HCT116 (cell line): Measurements from ENCODE around the gene SYTL2.

ENCODE experiments used
- POLR2A ChIP-seq: IDR thresholded peaks from 2 replicates; pipeline ENCODE4 v1.7.0; 2011; ENCODE audit warnings: borderline replicate concordance; ENCODE audit not compliant: insufficient read depth, insufficient read length; ENCODE audit errors: extremely low read depth
- POLR2AphosphoS5 ChIP-seq: IDR thresholded peaks from 2 replicates; pipeline ENCODE4 v1.6.1; 2011; ENCODE audit warnings: mild to moderate bottlenecking, low read depth, low read length, moderate library complexity
- SP1 ChIP-seq: IDR thresholded peaks from 2 replicates; pipeline ENCODE4 v1.6.1; 2012; ENCODE audit warnings: low read depth
- YY1 ChIP-seq: IDR thresholded peaks from 2 replicates; pipeline ENCODE4 v1.6.1; 2011; ENCODE audit warnings: low read length, low read depth, moderate library complexity, mild to moderate bottlenecking; ENCODE audit not compliant: insufficient replicate concordance; ENCODE audit errors: extremely low read depth
- TF ChIP-seq, protein P1 (sequence below), 3 experiments: fragments of 200-600 bp in 1 of 3; sonication (generic) in 1 of 3; IDR thresholded peaks in 2 of 3; conservative IDR thresholded peaks in 1 of 3; 2 replicates each; pipeline ENCODE4 v1.5.1; 2012 to 2017; ENCODE audit warnings: low read depth in 2 of 3, low read length in 2 of 3, antibody characterized with exemption in 1 of 3, borderline replicate concordance in 1 of 3, control low read depth in 1 of 3, mild to moderate bottlenecking in 1 of 3, mixed read lengths in 1 of 3, mixed run types in 1 of 3, moderate library complexity in 1 of 3; ENCODE audit not compliant: insufficient read depth in 1 of 3
- TF ChIP-seq, protein P2 (sequence below): IDR thresholded peaks from 2 replicates; pipeline ENCODE4 v1.6.1; 2012
- TF ChIP-seq, protein P3 (sequence below): IDR thresholded peaks from 2 replicates; pipeline ENCODE4 v1.6.1; 2012; ENCODE audit warnings: low read depth

DNA sequence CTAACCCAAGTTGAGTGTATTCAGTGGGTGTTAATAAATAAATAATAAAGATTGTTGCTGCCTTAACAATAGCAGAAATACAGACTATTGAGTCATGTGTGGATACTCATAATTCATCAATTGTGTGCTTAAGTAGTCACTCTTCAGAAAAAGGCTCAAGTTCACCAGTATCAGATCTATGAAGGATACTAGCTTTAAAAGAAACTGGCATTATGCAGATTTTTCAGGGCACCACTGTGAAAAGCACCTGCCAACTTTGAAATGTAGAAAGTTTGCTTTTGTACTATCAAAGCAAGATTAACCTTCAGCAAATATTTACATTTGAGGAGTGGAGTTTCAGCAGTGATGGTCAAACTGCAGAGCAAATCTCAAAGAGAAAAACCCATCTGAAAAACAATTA, 20.1 kb upstream of the SYTL2 start:
- TF ChIP-seq YY1 (no peak), SP1 (no peak), POLR2AphosphoS5 (no peak), POLR2A (no peak)
- TF ChIP-seq, protein P1, sequence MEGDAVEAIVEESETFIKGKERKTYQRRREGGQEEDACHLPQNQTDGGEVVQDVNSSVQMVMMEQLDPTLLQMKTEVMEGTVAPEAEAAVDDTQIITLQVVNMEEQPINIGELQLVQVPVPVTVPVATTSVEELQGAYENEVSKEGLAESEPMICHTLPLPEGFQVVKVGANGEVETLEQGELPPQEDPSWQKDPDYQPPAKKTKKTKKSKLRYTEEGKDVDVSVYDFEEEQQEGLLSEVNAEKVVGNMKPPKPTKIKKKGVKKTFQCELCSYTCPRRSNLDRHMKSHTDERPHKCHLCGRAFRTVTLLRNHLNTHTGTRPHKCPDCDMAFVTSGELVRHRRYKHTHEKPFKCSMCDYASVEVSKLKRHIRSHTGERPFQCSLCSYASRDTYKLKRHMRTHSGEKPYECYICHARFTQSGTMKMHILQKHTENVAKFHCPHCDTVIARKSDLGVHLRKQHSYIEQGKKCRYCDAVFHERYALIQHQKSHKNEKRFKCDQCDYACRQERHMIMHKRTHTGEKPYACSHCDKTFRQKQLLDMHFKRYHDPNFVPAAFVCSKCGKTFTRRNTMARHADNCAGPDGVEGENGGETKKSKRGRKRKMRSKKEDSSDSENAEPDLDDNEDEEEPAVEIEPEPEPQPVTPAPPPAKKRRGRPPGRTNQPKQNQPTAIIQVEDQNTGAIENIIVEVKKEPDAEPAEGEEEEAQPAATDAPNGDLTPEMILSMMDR (IDR thresholded peaks at IDR 0.05 in 2 of 3, conservative IDR thresholded peaks at IDR 0.05 in 1 of 3; ENCODE audit: borderline replicate concordance in 1 of 3, insufficient read depth in 1 of 3, low read depth in 2 of 3, low read length in 2 of 3) = no peak
- TF ChIP-seq, protein P2, sequence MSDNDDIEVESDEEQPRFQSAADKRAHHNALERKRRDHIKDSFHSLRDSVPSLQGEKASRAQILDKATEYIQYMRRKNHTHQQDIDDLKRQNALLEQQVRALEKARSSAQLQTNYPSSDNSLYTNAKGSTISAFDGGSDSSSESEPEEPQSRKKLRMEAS = no peak
- TF ChIP-seq, protein P3, sequence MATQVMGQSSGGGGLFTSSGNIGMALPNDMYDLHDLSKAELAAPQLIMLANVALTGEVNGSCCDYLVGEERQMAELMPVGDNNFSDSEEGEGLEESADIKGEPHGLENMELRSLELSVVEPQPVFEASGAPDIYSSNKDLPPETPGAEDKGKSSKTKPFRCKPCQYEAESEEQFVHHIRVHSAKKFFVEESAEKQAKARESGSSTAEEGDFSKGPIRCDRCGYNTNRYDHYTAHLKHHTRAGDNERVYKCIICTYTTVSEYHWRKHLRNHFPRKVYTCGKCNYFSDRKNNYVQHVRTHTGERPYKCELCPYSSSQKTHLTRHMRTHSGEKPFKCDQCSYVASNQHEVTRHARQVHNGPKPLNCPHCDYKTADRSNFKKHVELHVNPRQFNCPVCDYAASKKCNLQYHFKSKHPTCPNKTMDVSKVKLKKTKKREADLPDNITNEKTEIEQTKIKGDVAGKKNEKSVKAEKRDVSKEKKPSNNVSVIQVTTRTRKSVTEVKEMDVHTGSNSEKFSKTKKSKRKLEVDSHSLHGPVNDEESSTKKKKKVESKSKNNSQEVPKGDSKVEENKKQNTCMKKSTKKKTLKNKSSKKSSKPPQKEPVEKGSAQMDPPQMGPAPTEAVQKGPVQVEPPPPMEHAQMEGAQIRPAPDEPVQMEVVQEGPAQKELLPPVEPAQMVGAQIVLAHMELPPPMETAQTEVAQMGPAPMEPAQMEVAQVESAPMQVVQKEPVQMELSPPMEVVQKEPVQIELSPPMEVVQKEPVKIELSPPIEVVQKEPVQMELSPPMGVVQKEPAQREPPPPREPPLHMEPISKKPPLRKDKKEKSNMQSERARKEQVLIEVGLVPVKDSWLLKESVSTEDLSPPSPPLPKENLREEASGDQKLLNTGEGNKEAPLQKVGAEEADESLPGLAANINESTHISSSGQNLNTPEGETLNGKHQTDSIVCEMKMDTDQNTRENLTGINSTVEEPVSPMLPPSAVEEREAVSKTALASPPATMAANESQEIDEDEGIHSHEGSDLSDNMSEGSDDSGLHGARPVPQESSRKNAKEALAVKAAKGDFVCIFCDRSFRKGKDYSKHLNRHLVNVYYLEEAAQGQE = no peak
